Peyer's patch (tissue), 4 donors: ENCODE data around the gene DGKH. TPM values are rescaled to one million over a fixed set of nuclear protein-coding genes. Genes with fewer than 3 reads are reported as not detected.

Experiments
- DNase-seq, 3 donors: peaks; one replicate each; pipeline ENCODE4 v3.0.0-alpha.2; 2017 to 2019
- H3K27ac ChIP-seq, 4 donors: fragments of 200-600 bp; sonication (generic); one replicate each; pipeline ENCODE4 v1.5.1; 2016 to 2019
- H3K27me3 ChIP-seq, 2 donors: fragments of 200-600 bp; sonication (generic); one replicate each; pipeline ENCODE4 v1.5.1; 2019
- H3K36me3 ChIP-seq, 3 donors: fragments of 200-600 bp; sonication (generic); one replicate each; pipeline ENCODE4 v1.5.1; 2016 to 2019
- H3K4me1 ChIP-seq, 4 donors: fragments of 200-600 bp; sonication (generic); one replicate each; pipeline ENCODE4 v1.5.1; 2016 to 2019
- H3K4me3 ChIP-seq, 4 donors: fragments of 200-600 bp; sonication (generic); 1 replicate in 3 of 4; 2 replicates in 1 of 4; pipeline ENCODE4 v1.5.1; 2016 to 2019; ENCODE audit warnings: mild to moderate bottlenecking in 1 of 4
- H3K9me3 ChIP-seq, 4 donors: fragments of 200-600 bp; sonication (generic); one replicate each; pipeline ENCODE4 v1.5.1; 2016 to 2019; ENCODE audit warnings: mild to moderate bottlenecking in 1 of 4
- POLR2A ChIP-seq, 2 donors: fragments of 450-650 bp; IDR thresholded peaks; one replicate each; pipeline ENCODE4 v1.5.1; 2017; ENCODE audit warnings: antibody characterized with exemption in 2 of 2, mild to moderate bottlenecking in 2 of 2, moderate library complexity in 2 of 2
- total RNA-seq, 4 donors: library from RNA; depleted of rRNA; stranded (reverse); fragments of >200 nt; gene quantifications; one replicate each; pipeline ENCODE4 v1.1.0, GENCODE V29; 2016
- TF ChIP-seq, protein P1 (sequence below), 6 experiments: fragments of 450-650 bp in 4 of 6; fragments of 200-600 bp in 2 of 6; sonication (generic) in 1 of 6; IDR thresholded peaks; one replicate each; pipeline ENCODE4 v1.5.1; 2017 to 2019; ENCODE audit warnings: antibody characterized with exemption in 6 of 6, mild to moderate bottlenecking in 3 of 6, moderate library complexity in 1 of 6

The DGKH gene
- total RNA-seq, 4 donors from 2014 or later: 9.5 to 30.5 (median 18.8) TPM

DNA sequence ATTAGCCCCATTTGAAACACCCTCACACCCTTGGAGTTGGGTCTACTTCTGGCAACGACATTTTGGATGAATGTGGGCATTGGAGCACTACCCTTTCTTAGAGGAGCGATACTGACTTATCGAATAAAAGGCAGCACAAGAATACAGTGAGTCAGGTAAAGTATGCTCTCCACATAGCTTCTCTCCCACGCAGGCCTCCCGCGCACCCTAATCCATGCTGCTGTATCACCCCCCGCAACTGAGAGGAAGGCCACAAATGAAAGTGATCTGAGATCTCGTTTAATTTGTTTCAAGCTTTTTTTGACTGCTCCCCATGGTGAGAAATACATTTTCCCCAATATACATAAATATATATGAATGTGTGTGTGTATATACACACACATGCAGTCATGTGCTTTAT is 198.1 kb downstream of the DGKH start:
- DNase-seq: no peak
- TF ChIP-seq, protein P1, sequence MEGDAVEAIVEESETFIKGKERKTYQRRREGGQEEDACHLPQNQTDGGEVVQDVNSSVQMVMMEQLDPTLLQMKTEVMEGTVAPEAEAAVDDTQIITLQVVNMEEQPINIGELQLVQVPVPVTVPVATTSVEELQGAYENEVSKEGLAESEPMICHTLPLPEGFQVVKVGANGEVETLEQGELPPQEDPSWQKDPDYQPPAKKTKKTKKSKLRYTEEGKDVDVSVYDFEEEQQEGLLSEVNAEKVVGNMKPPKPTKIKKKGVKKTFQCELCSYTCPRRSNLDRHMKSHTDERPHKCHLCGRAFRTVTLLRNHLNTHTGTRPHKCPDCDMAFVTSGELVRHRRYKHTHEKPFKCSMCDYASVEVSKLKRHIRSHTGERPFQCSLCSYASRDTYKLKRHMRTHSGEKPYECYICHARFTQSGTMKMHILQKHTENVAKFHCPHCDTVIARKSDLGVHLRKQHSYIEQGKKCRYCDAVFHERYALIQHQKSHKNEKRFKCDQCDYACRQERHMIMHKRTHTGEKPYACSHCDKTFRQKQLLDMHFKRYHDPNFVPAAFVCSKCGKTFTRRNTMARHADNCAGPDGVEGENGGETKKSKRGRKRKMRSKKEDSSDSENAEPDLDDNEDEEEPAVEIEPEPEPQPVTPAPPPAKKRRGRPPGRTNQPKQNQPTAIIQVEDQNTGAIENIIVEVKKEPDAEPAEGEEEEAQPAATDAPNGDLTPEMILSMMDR (IDR thresholded peaks at IDR 0.05): no peak
- no peak for TF ChIP-seq POLR2A (IDR thresholded peaks at IDR 0.05)
- no peaks in the 10 kb centered on the region for H3K9me3 ChIP-seq
- no peak overlapping the region for H3K27ac ChIP-seq
- H3K4me1 ChIP-seq: no peaks in the 10 kb centered on the region
- H3K27me3 ChIP-seq: no peaks in the 10 kb centered on the region
- H3K36me3 ChIP-seq: no peaks in the 10 kb centered on the region
- no peak overlapping the region for H3K4me3 ChIP-seq

DNA sequence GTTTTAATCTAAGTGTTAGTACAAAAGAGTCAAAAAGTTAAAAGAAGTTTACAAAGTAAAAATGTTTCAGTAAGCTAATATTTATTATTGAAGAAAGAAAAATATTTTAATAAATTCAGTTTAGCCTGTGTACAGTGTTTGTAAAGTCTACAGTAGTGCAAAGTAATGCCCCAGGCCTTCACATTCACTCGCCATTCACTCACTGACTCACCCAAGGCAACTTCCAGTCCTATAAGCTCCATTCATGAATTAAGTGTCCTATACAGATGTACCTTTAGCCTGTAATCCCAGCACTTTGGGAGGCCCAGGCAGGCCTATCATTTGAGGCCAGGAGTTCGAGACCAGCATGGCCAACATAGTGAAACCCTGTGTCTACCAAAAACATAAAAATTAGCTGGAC is 199.4 kb downstream of the DGKH start:
- H3K4me3 ChIP-seq: no peak overlapping the region

DNA sequence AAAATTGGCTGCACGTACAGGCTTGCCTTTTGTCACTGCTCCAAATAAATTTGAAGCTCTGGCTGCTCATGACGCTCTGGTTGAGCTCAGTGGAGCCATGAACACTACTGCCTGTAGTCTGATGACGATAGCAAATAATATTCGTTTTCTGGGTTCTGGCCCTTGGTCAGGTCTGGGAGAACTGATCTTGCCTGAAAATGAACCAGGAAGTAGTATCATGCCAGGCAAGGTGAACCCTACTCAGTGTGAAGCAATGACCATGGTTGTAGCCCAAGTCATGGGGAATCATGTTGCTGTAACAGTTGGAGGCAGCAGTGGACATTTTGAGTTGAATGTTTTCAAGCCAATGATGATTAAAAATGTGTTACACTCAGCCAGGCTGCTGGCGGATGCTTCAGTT is 207.4 kb downstream of the DGKH start:
- Histone ChIP-seq H3K27ac (no peak overlapping the region), H3K27me3 (no peaks in the 10 kb centered on the region), H3K4me1 (no peaks in the 10 kb centered on the region), H3K9me3 (no peaks in the 10 kb centered on the region), H3K4me3 (no peak overlapping the region), H3K36me3 (no peaks in the 10 kb centered on the region)
- no peak for DNase-seq
- TF ChIP-seq, protein P1 (IDR thresholded peaks at IDR 0.05): no peak
- no peak for TF ChIP-seq POLR2A (IDR thresholded peaks at IDR 0.05)

More for the DNA sequence above, 199.4 kb downstream of the DGKH start:
- H3K27me3 ChIP-seq: no peaks in the 10 kb centered on the region
- H3K4me1 ChIP-seq: no peaks in the 10 kb centered on the region
- H3K9me3 ChIP-seq: no peaks in the 10 kb centered on the region
- TF ChIP-seq, protein P1 (IDR thresholded peaks at IDR 0.05): no peak
- no peak for TF ChIP-seq POLR2A (IDR thresholded peaks at IDR 0.05)
- H3K36me3 ChIP-seq: no peaks in the 10 kb centered on the region
- no peak overlapping the region for H3K27ac ChIP-seq
- no peak for DNase-seq

DNA sequence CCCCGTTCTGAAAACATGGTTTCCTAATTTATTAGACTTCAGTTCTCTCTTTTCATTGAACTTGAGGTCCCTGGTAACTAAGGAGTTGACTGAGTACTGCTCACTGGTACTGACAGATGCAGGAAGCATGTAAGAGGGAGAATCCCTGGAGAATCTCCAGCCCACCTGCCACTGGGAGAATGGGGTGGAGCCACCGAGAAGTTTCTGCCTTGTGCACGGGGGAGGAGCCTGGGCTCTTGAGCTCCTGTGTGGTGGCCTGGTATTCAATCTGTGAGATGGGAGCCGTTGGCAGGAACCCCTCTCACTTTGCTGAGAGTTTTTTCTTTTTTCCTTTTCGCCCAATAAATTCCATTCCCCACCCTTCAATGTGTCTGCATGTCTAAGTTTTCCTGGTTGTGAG is 210.3 kb downstream of the DGKH start:
- no peaks in the 10 kb centered on the region for H3K4me1 ChIP-seq
- no peaks in the 10 kb centered on the region for H3K36me3 ChIP-seq
- H3K9me3 ChIP-seq: no peaks in the 10 kb centered on the region
- no peak overlapping the region for H3K4me3 ChIP-seq
- no peak overlapping the region for H3K27ac ChIP-seq
- DNase-seq: no peak
- no peaks in the 10 kb centered on the region for H3K27me3 ChIP-seq
- TF ChIP-seq, protein P1 (IDR thresholded peaks at IDR 0.05): no peak
- no peak for TF ChIP-seq POLR2A (IDR thresholded peaks at IDR 0.05)

DNA sequence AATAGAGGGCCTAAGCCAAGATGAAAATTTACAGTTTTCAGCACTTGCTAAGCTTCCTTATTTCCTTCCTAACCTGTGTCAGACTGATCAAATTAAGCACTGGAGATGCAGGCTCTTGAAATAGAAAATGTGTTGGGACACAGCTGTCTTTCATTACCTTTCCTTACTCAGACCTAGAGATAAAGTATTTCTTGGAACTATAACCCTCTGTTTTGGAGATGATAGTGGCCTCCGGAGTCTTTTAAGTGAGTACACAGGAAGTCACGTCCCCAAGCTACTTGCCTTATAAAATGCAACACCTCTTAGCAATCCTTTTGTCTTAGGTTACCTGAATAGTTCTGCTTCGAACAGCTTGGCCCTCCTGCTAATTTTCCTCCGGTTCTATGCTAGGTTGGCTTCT is 211.1 kb downstream of the DGKH start:
- TF ChIP-seq, protein P1 (IDR thresholded peaks at IDR 0.05): no peak
- TF ChIP-seq POLR2A (IDR thresholded peaks at IDR 0.05): no peak
- H3K27me3 ChIP-seq: no peaks in the 10 kb centered on the region
- no peak overlapping the region for H3K4me3 ChIP-seq
- H3K36me3 ChIP-seq: no peaks in the 10 kb centered on the region
- no peaks in the 10 kb centered on the region for H3K4me1 ChIP-seq
- DNase-seq: no peak
- no peaks in the 10 kb centered on the region for H3K9me3 ChIP-seq
- no peak overlapping the region for H3K27ac ChIP-seq
